ENCODE measurements around the gene CRABP2. TPM values are rescaled to one million over a fixed set of nuclear protein-coding genes. Genes with fewer than 3 reads are reported as not detected.

Gene CRABP2
- total and polyA plus RNA-seq, 10 of the 15 experiments (the other 5 are each of a cell fraction or from before 2014, with no cell fraction given): 0.21 to 1.3 (median 0.41) TPM

DNA sequence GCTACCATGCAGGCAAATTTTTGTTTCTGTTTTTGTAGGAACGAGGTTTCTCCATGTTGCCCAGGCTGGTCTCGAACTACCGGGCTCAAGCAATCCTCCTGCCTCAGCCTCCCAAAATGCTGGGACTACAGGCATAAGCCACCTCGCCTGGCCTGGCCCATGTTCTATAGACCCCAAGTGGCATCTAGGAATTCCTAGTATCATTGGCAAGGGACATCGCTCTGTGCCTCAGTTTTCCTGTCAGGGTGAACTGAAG is 42.7 kb downstream of the CRABP2 start:
- Histone ChIP-seq H3K79me2 (ENCODE audit: control insufficient read depth, insufficient read depth, low read length) (peaks cover 23% of the 10 kb centered on the region), H3K9ac (ENCODE audit: control insufficient read depth, insufficient read depth, low read length) (no peak overlapping the region), H3K4me1 (ENCODE audit: control insufficient read depth, insufficient read depth, low read length) (peaks cover 67% of the 10 kb centered on the region), H3K27me3 (replicated peaks in 1 of 2; ENCODE audit: control insufficient read depth in 2 of 2, insufficient read depth in 2 of 2, low read length in 1 of 2) (no peaks in the 10 kb centered on the region), H3K27ac (ENCODE audit: control insufficient read depth, insufficient read depth) (peak overlapping the region; percentile 56; the same call in 1 of the 2 replicates), H2AFZ (ENCODE audit: control insufficient read depth, low read depth, low read length) (no peak overlapping the region), H3K4me3 (no peak overlapping the region), H3K36me3 (ENCODE audit: control insufficient read depth in 2 of 2, insufficient read depth in 2 of 2, low read length in 1 of 2) (no peaks in the 10 kb centered on the region), H3K9me3 (replicated peaks; ENCODE audit: control insufficient read depth, insufficient read depth, low read length) (no peaks in the 10 kb centered on the region), H4K20me1 (ENCODE audit: control insufficient read depth, insufficient read depth) (peaks cover 3% of the 10 kb centered on the region; the same call in 1 of the 2 replicates), H3K4me2 (ENCODE audit: control insufficient read depth, insufficient read depth) (peak overlapping the region; percentile 34)
- 94% methylated on average over 5 of the region's 5 CpGs for WGBS (ENCODE audit: insufficient coverage, insufficient replicate concordance, low lambda C conversion rate, missing lambda C conversion rate)
- FAIRE-seq (no peak), DNase-seq (ENCODE audit: low read depth, low spot score) (no peak), ATAC-seq (no peak)
- TF ChIP-seq, protein P1, sequence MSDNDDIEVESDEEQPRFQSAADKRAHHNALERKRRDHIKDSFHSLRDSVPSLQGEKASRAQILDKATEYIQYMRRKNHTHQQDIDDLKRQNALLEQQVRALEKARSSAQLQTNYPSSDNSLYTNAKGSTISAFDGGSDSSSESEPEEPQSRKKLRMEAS (IDR thresholded peaks at IDR 0.05; ENCODE audit: low read depth, low read length): no peak
- TF ChIP-seq, protein P2, sequence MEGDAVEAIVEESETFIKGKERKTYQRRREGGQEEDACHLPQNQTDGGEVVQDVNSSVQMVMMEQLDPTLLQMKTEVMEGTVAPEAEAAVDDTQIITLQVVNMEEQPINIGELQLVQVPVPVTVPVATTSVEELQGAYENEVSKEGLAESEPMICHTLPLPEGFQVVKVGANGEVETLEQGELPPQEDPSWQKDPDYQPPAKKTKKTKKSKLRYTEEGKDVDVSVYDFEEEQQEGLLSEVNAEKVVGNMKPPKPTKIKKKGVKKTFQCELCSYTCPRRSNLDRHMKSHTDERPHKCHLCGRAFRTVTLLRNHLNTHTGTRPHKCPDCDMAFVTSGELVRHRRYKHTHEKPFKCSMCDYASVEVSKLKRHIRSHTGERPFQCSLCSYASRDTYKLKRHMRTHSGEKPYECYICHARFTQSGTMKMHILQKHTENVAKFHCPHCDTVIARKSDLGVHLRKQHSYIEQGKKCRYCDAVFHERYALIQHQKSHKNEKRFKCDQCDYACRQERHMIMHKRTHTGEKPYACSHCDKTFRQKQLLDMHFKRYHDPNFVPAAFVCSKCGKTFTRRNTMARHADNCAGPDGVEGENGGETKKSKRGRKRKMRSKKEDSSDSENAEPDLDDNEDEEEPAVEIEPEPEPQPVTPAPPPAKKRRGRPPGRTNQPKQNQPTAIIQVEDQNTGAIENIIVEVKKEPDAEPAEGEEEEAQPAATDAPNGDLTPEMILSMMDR (IDR thresholded peaks at IDR 0.05 in 2 of 3, conservative IDR thresholded peaks at IDR 0.05 in 1 of 3; ENCODE audit: control insufficient read depth in 2 of 3, extremely low read depth in 1 of 3, insufficient read depth in 1 of 3, low read depth in 3 of 3, low read length in 3 of 3): no peak
- TF ChIP-seq CHD2 (IDR thresholded peaks at IDR 0.05; ENCODE audit: borderline replicate concordance, low read depth, low read length): no peak
- TF ChIP-seq, protein P3, sequence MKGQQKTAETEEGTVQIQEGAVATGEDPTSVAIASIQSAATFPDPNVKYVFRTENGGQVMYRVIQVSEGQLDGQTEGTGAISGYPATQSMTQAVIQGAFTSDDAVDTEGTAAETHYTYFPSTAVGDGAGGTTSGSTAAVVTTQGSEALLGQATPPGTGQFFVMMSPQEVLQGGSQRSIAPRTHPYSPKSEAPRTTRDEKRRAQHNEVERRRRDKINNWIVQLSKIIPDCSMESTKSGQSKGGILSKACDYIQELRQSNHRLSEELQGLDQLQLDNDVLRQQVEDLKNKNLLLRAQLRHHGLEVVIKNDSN (IDR thresholded peaks at IDR 0.05; ENCODE audit: borderline replicate concordance, extremely low read length, insufficient read depth, low read depth, low read length): no peak
- TF ChIP-seq NFXL1 (IDR thresholded peaks at IDR 0.05; ENCODE audit: borderline replicate concordance): no peak
- TF ChIP-seq FOXK2 (IDR thresholded peaks at IDR 0.05): no peak
- TF ChIP-seq PAX5 (IDR thresholded peaks at IDR 0.05; ENCODE audit: borderline replicate concordance, low read depth, low read length): no peak
- TF ChIP-seq, protein P4, sequence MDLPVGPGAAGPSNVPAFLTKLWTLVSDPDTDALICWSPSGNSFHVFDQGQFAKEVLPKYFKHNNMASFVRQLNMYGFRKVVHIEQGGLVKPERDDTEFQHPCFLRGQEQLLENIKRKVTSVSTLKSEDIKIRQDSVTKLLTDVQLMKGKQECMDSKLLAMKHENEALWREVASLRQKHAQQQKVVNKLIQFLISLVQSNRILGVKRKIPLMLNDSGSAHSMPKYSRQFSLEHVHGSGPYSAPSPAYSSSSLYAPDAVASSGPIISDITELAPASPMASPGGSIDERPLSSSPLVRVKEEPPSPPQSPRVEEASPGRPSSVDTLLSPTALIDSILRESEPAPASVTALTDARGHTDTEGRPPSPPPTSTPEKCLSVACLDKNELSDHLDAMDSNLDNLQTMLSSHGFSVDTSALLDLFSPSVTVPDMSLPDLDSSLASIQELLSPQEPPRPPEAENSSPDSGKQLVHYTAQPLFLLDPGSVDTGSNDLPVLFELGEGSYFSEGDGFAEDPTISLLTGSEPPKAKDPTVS (IDR thresholded peaks at IDR 0.05; ENCODE audit: low read depth, low read length): no peak
- TF ChIP-seq IKZF1 (conservative IDR thresholded peaks at IDR 0.05): no peak
- no peak for TF ChIP-seq KDM1A (IDR thresholded peaks at IDR 0.05; ENCODE audit: borderline replicate concordance)
- TF ChIP-seq SMARCA5 (IDR thresholded peaks at IDR 0.05): no peak
- no peak for TF ChIP-seq ZNF622 (IDR thresholded peaks at IDR 0.05)
- no peak for TF ChIP-seq ZBED1 (IDR thresholded peaks at IDR 0.05; ENCODE audit: borderline replicate concordance)
- POLR2A ChIA-PET: interaction anchor here (0.6 kb wide), 1 partner anchor 16 kb away, joined by 5 read pairs; no protein-coding TSS in a partner anchor
- BruUV-seq (replicated peaks): no TSS peak
- RAD21 ChIA-PET (ENCODE audit: unreplicated experiment): interaction anchor here (3.7 kb wide), 1 partner anchor 35 kb away, joined by 20 read pairs; no protein-coding TSS in a partner anchor
- in situ Hi-C loops (cut with MboI): no loop called here
- CTCF ChIA-PET: interaction anchor here (1.2 to 6.6 kb wide), 3 partner anchors 17 to 64 kb away, joined by 4 to 192 read pairs (median 101); partner anchors contain the start of genes ISG20L2, METTL25B and NES
- intact Hi-C loops (cut with micrococcal nuclease; ENCODE audit: unreplicated experiment): loop anchor here (10.0 kb wide), 1 partner anchor 62 kb away; the partner anchor contains the start of genes ISG20L2 and METTL25B
- SMC1A ChIA-PET (ENCODE audit: uncharacterized antibody, unreplicated experiment): interaction anchor here (0.9 to 1.9 kb wide), 2 partner anchors 14 to 15 kb away, joined by 3 to 6 read pairs; no protein-coding TSS in a partner anchor

All from GM12878 (cell line).